HepG2 (cell line): Measurements from ENCODE around the gene CNOT8. TPM values are rescaled to one million over a fixed set of nuclear protein-coding genes. Genes with fewer than 3 reads are reported as not detected.

Experiments
- ATF4 ChIP-seq, 2 experiments: fragments of 450-650 bp in 1 of 2; sonication (generic) in 1 of 2; formaldehyde crosslinking; IDR thresholded peaks; 2 replicates each; pipeline versions ENCODE4 v1.5.0 to v1.8.0; 2020 to 2022; ENCODE audit warnings: mild to moderate bottlenecking in 1 of 2, missing genetic modification reagents in 1 of 2
- BRD4 ChIP-seq: sonication (generic); formaldehyde crosslinking; IDR thresholded peaks from 2 replicates; pipeline ENCODE4 v1.4.0; 2020; ENCODE audit warnings: missing genetic modification reagents
- CEBPB ChIP-seq: IDR thresholded peaks from 2 replicates; pipeline ENCODE4 v1.6.1; 2011; ENCODE audit warnings: low read depth, low read length, improper control_type of control experiment, borderline replicate concordance
- FOXP1 ChIP-seq, 2 experiments: fragments of 450-650 bp in 1 of 2; IDR thresholded peaks; 2 replicates each; pipeline ENCODE4 v1.6.1; 2017 to 2018; ENCODE audit warnings: antibody characterized with exemption in 1 of 2
- ISL2 ChIP-seq: sonication (generic); formaldehyde crosslinking; IDR thresholded peaks from 2 replicates; pipeline ENCODE4 v1.5.0; 2020; ENCODE audit warnings: missing genetic modification reagents
- ISX ChIP-seq: sonication (generic); formaldehyde crosslinking; conservative IDR thresholded peaks from 2 replicates; pipeline ENCODE4 v1.5.0; 2020; ENCODE audit warnings: missing genetic modification reagents
- KLF15 ChIP-seq: sonication (generic); formaldehyde crosslinking; IDR thresholded peaks from 2 replicates; pipeline ENCODE4 v1.8.1; 2023; ENCODE audit warnings: borderline replicate concordance, mild to moderate bottlenecking, inconsistent platforms, missing genetic modification reagents, mixed read lengths
- MTERF4 ChIP-seq: sonication (generic); formaldehyde crosslinking; IDR thresholded peaks from 2 replicates; pipeline ENCODE4 v1.8.0; 2023; ENCODE audit warnings: mild to moderate bottlenecking, missing genetic modification reagents
- RBM22 ChIP-seq: fragments of 200-400 bp; formaldehyde crosslinking; optimal IDR thresholded peaks from 2 replicates; pipeline ENCODE3; 2017; ENCODE audit warnings: mild to moderate bottlenecking, low read length, moderate library complexity
- SAP130 ChIP-seq: IDR thresholded peaks from 2 replicates; pipeline ENCODE4 v1.6.1; 2016; ENCODE audit warnings: low read depth
- SMARCC2 ChIP-seq: fragments of 450-650 bp; IDR thresholded peaks from 2 replicates; pipeline ENCODE4 v1.6.1; 2017; ENCODE audit warnings: antibody characterized with exemption, mild to moderate bottlenecking
- ZNF205 ChIP-seq: IDR thresholded peaks from 2 replicates; pipeline ENCODE4 v1.6.1; 2018; ENCODE audit warnings: missing biosample characterization, missing genetic modification reagents
- ZNF282 ChIP-seq: fragments of 450-650 bp; IDR thresholded peaks from 2 replicates; pipeline ENCODE4 v1.6.1; 2018; ENCODE audit not compliant: partially characterized antibody
- ZNF431 ChIP-seq: sonication (generic); formaldehyde crosslinking; IDR thresholded peaks from 2 replicates; pipeline ENCODE4 v1.9.0; 2022; ENCODE audit warnings: missing genetic modification reagents, low read depth, mild to moderate bottlenecking, borderline replicate concordance
- ZNF484 ChIP-seq: sonication (generic); formaldehyde crosslinking; IDR thresholded peaks from 2 replicates; pipeline ENCODE4 v1.5.1; 2020; ENCODE audit warnings: mild to moderate bottlenecking, low read depth, missing genetic modification reagents, borderline replicate concordance
- ZNF558 ChIP-seq: sonication (generic); formaldehyde crosslinking; IDR thresholded peaks from 2 replicates; pipeline ENCODE4 v1.9.0; 2022; ENCODE audit warnings: mild to moderate bottlenecking, missing genetic modification reagents, borderline replicate concordance
- ZNF652 ChIP-seq: IDR thresholded peaks from 2 replicates; pipeline ENCODE4 v1.6.1; 2016; ENCODE audit warnings: low read depth, borderline replicate concordance
- ZNF879 ChIP-seq: sonication (generic); formaldehyde crosslinking; IDR thresholded peaks from 2 replicates; pipeline ENCODE4 v1.8.1; 2023; ENCODE audit warnings: missing genetic modification reagents
- ZSCAN20 ChIP-seq: sonication (generic); formaldehyde crosslinking; IDR thresholded peaks from 2 replicates; pipeline ENCODE4 v1.4.0; 2020; ENCODE audit warnings: missing genetic modification reagents, mild to moderate bottlenecking, borderline replicate concordance
- ZSCAN25 ChIP-seq: sonication (generic); formaldehyde crosslinking; IDR thresholded peaks from 2 replicates; pipeline ENCODE4 v1.8.0; 2022; ENCODE audit warnings: mild to moderate bottlenecking, missing genetic modification reagents
- polyA plus RNA-seq, 8 experiments: library from polyadenylated mRNA; depleted of rRNA in 3 of 8; stranded (reverse) in 7 of 8; unstranded in 1 of 8; fragments of >200 nt; fragmentation: Illumina TruSeq in 4 of 8; extraction: Trizol in 4 of 8; gene quantifications; 2 replicates each; pipeline versions ENCODE4 v1.2.1 to v1.2.3, GENCODE V29; 2011 to 2016; ENCODE audit warnings: low read depth in 4 of 8, missing spikeins in 1 of 8, mixed read lengths in 1 of 8; ENCODE audit not compliant: insufficient read depth in 1 of 8
- total RNA-seq, 5 experiments: library from RNA; depleted of rRNA; stranded (reverse); fragments of >200 nt; fragmentation: Illumina TruSeq; extraction: Trizol; gene quantifications; 2 replicates each; pipeline ENCODE4 v1.2.3, GENCODE V29; 2016; ENCODE audit warnings: low read depth in 1 of 5
- TF ChIP-seq, protein P1 (sequence below): sonication (generic); formaldehyde crosslinking; IDR thresholded peaks from 2 replicates; pipeline ENCODE4 v1.5.0; 2020; ENCODE audit warnings: mild to moderate bottlenecking, missing genetic modification reagents, borderline replicate concordance
- TF ChIP-seq, protein P2 (sequence below): sonication (generic); formaldehyde crosslinking; IDR thresholded peaks from 2 replicates; pipeline ENCODE4 v1.4.0; 2020; ENCODE audit warnings: missing genetic modification reagents

The CNOT8 gene
- total and polyA plus RNA-seq, 2 of the 13 experiments (the other 11 are each of a cell fraction or from before 2014, with no cell fraction given) = 37.1 to 74.9 TPM

DNA sequence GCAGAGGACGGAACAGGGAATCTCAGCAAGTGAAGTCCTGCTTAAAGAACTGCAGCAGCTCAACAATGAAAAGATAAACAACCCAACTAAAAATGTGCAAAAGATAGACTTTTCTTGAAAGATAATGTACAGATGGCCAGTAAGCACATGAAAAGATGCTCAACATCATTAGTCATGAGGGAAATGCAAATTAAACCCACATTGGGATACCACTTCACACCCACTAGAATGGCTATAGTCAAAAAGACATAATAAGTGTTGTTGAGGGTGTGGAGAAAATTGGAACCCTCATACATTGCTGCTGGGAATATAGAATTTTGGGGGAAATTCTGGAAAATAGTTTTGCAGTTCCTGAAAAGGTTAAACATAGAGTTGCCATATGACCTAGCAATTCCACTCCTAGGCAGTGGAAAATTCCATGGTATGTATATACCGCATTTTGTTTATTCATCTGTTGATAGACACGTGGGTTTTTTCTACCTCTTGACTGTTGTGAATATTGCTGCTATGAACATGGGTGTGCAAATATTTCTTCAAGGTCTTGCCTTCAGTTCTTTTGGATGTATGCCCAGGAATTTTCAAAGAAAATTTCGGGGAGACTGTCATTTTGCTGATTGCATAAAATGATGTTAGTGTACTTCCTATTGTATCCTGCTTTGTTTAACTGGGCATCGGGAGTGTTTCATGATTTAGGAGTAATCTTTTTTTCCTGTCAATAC, 7.2 kb downstream of the CNOT8 start (continued):
- TF ChIP-seq MTERF4 (CRISPR knock-in tag) (no peak), ZNF879 (no peak), ZNF652 (0 out of 2 replicates have a peak, but pooled peaks have one; percentile 22), ISL2 (no peak), FOXP1 (IDR thresholded peaks at IDR 0.05) (no peak), FOXP1 (CRISPR knock-in tag; IDR thresholded peaks at IDR 0.05) (no peak), SMARCC2 (no peak), ISX (CRISPR knock-in tag) (no peak), CEBPB (no peak), ATF4 (CRISPR knock-in tag; IDR thresholded peaks at IDR 0.05) (no peak), ZNF282 (no peak), ZNF484 (no peak), RBM22 (no peak), BRD4 (no peak), ZSCAN20 (CRISPR knock-in tag) (no peak), ZSCAN25 (CRISPR knock-in tag) (no peak), ZNF431 (CRISPR knock-in tag) (no peak), KLF15 (CRISPR knock-in tag) (no peak), ZNF205 (no peak), ZNF558 (CRISPR knock-in tag) (no peak), SAP130 (CRISPR knock-in tag) (0 out of 2 replicates have a peak, but pooled peaks have one; percentile 14)
- TF ChIP-seq, protein P1, sequence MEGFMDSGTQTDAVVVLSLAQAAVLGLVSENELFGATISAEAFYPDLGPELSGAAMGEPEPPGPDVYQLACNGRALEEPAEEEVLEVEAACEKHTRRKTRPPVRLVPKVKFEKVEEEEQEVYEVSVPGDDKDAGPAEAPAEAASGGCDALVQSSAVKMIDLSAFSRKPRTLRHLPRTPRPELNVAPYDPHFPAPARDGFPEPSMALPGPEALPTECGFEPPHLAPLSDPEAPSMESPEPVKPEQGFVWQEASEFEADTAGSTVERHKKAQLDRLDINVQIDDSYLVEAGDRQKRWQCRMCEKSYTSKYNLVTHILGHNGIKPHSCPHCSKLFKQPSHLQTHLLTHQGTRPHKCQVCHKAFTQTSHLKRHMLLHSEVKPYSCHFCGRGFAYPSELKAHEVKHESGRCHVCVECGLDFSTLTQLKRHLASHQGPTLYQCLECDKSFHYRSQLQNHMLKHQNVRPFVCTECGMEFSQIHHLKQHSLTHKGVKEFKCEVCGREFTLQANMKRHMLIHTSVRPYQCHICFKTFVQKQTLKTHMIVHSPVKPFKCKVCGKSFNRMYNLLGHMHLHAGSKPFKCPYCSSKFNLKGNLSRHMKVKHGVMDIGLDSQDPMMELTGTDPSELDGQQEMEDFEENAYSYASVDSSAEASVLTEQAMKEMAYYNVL = no peak
- TF ChIP-seq, protein P2, sequence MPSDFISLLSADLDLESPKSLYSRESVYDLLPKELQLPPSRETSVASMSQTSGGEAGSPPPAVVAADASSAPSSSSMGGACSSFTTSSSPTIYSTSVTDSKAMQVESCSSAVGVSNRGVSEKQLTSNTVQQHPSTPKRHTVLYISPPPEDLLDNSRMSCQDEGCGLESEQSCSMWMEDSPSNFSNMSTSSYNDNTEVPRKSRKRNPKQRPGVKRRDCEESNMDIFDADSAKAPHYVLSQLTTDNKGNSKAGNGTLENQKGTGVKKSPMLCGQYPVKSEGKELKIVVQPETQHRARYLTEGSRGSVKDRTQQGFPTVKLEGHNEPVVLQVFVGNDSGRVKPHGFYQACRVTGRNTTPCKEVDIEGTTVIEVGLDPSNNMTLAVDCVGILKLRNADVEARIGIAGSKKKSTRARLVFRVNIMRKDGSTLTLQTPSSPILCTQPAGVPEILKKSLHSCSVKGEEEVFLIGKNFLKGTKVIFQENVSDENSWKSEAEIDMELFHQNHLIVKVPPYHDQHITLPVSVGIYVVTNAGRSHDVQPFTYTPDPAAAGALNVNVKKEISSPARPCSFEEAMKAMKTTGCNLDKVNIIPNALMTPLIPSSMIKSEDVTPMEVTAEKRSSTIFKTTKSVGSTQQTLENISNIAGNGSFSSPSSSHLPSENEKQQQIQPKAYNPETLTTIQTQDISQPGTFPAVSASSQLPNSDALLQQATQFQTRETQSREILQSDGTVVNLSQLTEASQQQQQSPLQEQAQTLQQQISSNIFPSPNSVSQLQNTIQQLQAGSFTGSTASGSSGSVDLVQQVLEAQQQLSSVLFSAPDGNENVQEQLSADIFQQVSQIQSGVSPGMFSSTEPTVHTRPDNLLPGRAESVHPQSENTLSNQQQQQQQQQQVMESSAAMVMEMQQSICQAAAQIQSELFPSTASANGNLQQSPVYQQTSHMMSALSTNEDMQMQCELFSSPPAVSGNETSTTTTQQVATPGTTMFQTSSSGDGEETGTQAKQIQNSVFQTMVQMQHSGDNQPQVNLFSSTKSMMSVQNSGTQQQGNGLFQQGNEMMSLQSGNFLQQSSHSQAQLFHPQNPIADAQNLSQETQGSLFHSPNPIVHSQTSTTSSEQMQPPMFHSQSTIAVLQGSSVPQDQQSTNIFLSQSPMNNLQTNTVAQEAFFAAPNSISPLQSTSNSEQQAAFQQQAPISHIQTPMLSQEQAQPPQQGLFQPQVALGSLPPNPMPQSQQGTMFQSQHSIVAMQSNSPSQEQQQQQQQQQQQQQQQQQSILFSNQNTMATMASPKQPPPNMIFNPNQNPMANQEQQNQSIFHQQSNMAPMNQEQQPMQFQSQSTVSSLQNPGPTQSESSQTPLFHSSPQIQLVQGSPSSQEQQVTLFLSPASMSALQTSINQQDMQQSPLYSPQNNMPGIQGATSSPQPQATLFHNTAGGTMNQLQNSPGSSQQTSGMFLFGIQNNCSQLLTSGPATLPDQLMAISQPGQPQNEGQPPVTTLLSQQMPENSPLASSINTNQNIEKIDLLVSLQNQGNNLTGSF (CRISPR knock-in tag) = no peak
